ENCODE data around the gene DPAGT1.
"Not testable (repeated sequence)": the region's sequence is repeated elsewhere in the genome, so short reads cannot be mapped to it uniquely, and the experiment has no call there.

The DPAGT1 gene

GRCh38 chr11:119077839-119078238, 23.8 kb downstream of the DPAGT1 start:
- DNase-seq (ENCODE audit: low read depth), result no peak

GRCh38 chr11:119067371-119068222, 34.1 kb downstream of the DPAGT1 start, which contains the start of gene VPS11:
VPS11 (plus strand) TSS chr11:119067818; CDS start chr11:119067824, 6 bp downstream.
- TF ChIP-seq CTCF (IDR thresholded peaks at IDR 0.05; ENCODE audit: control insufficient read depth, extremely low read depth, insufficient read depth), result no peak
- peak; percentile 81 for DNase-seq (ENCODE audit: low read depth)
- H3K4me3 ChIP-seq (ENCODE audit: low read depth, low read length), result peak within 1 kb of the TSS; percentile 98

More at GRCh38 chr11:119077839-119078238, 23.8 kb downstream of the DPAGT1 start:
- H3K4me3 ChIP-seq (ENCODE audit: low read depth, low read length), result no peak overlapping the region
- TF ChIP-seq CTCF (IDR thresholded peaks at IDR 0.05; ENCODE audit: control insufficient read depth, extremely low read depth, insufficient read depth), result no peak

GRCh38 chr11:119065369-119065768, 36.3 kb downstream of the DPAGT1 start:
- no peak overlapping the region for H3K4me3 ChIP-seq (ENCODE audit: low read depth, low read length)
- peak; percentile 35 for TF ChIP-seq CTCF (IDR thresholded peaks at IDR 0.05; ENCODE audit: control insufficient read depth, extremely low read depth, insufficient read depth)
- no peak for DNase-seq (ENCODE audit: low read depth)

- no peak overlapping the region for H3K4me3 ChIP-seq (ENCODE audit: low read depth, low read length)
- no peak for DNase-seq (ENCODE audit: low read depth)
- TF ChIP-seq CTCF (IDR thresholded peaks at IDR 0.05; ENCODE audit: control insufficient read depth, extremely low read depth, insufficient read depth), result no peak
Observed at GRCh38 chr11:119062779-119063178, 38.9 kb downstream of the DPAGT1 start.

GRCh38 chr11:119061256-119061655, 40.4 kb downstream of the DPAGT1 start:
- no peak for DNase-seq (ENCODE audit: low read depth)
- no peak overlapping the region for H3K4me3 ChIP-seq (ENCODE audit: low read depth, low read length)
- TF ChIP-seq CTCF (IDR thresholded peaks at IDR 0.05; ENCODE audit: control insufficient read depth, extremely low read depth, insufficient read depth), result no peak

- not testable (repeated sequence) for H3K4me3 ChIP-seq (ENCODE audit: low read depth, low read length); DNase-seq (ENCODE audit: low read depth)
Observed at GRCh38 chr11:119059128-119059527, 42.5 kb downstream of the DPAGT1 start.

- TF ChIP-seq CTCF (IDR thresholded peaks at IDR 0.05; ENCODE audit: control insufficient read depth, extremely low read depth, insufficient read depth), result peak; percentile 6
- DNase-seq (ENCODE audit: low read depth), result peak; percentile 80
- H3K4me3 ChIP-seq (ENCODE audit: low read depth, low read length), result peak within 1 kb of the TSS; percentile 93
Observed at GRCh38 chr11:119057000-119057769, 44.5 kb downstream of the DPAGT1 start, which contains the start of gene HYOU1. HYOU1 (minus strand) TSS chr11:119057205; CDS start chr11:119056160, 1,045 bp downstream.
